Measurements from ENCODE around the gene GSG1L.

GSG1L gene

GRCh38 chr16:28091656-28092055 is 28.1 kb upstream of the GSG1L start:
- no peak for DNase-seq (ENCODE audit: low read depth)

- no peak for DNase-seq (ENCODE audit: low read depth)
These were observed 27.3 kb upstream of the GSG1L start for GRCh38 chr16:28090646-28091377.

GRCh38 chr16:28089992-28090365 is 26.5 kb upstream of the GSG1L start:
- no peak for DNase-seq (ENCODE audit: low read depth)

DNA sequence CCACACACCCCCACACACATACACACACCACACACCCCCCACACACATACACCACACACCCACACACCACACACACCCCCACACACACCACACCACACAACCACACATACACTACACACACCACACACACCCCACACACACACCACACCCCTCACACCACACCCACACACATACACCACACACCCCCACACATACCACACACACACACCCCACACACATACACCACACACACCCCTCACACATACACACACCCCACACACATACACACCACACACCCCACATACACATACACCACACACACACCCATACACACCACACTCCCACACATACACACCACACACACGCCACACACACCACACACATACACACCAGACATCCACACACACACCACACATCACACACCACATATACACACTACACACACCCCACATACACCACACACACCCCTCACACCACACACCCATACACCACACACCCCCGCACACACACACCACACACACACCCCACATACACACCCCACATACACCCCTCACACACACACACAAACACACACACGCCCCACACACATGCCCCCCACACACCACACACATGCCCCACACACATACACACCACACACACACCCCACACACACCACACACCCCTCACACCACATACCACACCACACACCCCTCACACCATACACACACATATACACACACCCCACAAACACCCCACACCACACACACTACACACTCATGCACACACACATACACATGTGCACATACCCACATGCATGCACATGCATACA is 25.9 kb upstream of the GSG1L start:
- DNase-seq (ENCODE audit: low read depth) = no peak

DNA sequence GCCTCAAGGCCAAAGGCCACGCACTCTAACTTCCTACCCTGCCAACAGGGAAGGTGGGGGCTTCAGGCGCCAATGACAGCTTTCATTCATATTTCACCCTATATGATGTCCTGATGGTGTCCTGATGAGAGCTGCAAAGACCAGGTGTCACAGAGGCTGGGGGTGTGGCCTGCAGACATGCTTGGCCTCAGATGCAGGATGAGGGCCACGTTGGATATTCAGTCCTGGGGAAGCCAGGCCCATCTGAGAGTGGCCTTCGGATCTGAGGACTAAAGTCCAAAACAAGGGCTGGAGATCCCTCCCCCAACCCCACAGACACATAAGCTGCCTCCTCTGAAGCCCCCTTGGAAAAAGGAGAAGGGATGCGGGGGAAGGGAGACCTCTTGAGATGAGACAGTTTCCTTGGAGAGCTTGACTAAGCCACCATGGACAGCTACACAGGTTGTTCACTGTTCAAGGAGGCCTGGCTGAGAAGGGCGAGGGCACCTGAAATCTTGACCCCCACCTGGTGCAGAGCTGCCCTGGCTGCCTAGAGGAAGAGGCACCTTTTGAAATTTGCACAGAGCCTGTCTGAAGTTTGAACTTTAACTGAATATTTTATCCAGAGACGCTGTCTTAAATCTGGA is 24.3 kb upstream of the GSG1L start:
- DNase-seq (ENCODE audit: low read depth) = no peak

- no peak for DNase-seq (ENCODE audit: low read depth)
These were observed 23.7 kb upstream of the GSG1L start for GRCh38 chr16:28087140-28087660.

DNA sequence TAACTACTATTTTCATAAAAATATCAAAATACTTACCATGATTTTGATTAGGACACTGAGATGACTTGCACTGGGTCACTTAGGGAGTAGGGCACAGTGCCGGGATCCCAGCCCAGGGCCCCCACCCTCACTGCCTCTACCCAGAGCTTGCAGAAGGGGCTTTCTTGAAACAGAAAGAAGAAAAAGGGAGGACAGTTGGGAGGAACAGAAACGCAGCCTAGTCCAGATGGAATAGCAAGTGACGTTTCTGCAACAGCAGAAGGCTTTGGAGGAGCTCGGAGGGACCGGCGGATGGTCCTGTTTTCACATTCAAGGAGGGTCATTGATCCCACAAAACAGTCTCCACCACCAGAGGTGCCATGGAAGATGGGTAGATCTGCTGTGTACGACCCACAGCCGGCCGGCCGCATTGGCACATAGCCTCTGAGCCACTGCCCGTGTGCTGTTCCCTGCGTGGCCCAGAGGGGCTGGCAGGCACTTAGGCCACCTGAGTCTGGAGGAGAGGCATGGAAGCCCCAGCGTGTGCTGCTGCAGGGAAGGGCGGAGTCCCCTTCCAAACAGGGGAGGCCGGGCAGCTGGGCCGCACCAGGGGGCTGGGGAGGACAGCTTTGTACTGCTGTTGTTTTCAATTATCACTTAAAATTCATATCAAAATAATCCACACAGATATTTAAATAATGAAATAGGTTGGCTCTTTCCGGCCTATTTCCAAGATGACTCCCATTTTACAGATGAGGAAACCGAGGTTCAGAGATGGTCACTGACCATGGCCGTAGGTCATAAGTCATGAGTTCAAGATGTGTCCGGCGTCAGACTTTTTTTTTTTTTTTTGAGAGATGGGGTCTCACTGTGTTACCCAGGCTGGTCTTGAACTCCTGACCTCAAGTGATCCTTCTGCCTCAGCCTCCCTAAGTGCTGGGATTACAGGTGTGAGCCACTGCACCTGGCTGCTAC is 22.9 kb upstream of the GSG1L start:
- DNase-seq (ENCODE audit: low read depth) = no peak

GRCh38 chr16:28085389-28086171 is 22.1 kb upstream of the GSG1L start:
- no peak for DNase-seq (ENCODE audit: low read depth)

DNA sequence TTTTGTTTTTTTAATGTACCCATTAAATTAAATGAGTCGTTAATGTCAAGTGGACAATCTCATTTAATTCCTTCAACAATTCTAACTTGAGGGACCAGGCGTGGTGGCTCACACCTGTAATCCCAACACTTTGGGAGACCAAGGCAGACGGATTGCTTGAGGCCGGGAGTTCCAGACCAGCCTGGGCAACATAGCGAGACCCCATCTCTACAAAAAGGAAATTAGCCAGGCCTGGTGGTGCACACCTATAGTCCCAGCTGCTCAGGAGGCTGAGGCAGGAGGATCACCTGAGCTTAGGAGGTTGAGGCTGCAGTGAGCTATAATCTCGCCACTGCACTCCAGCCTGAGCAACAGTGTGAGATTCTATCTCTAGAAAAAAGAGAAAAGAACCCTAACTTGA is 20.7 kb upstream of the GSG1L start:
- no peak for DNase-seq (ENCODE audit: low read depth)

- no peak for DNase-seq (ENCODE audit: low read depth)
These were observed 19.1 kb upstream of the GSG1L start for GRCh38 chr16:28082624-28083023.

DNA sequence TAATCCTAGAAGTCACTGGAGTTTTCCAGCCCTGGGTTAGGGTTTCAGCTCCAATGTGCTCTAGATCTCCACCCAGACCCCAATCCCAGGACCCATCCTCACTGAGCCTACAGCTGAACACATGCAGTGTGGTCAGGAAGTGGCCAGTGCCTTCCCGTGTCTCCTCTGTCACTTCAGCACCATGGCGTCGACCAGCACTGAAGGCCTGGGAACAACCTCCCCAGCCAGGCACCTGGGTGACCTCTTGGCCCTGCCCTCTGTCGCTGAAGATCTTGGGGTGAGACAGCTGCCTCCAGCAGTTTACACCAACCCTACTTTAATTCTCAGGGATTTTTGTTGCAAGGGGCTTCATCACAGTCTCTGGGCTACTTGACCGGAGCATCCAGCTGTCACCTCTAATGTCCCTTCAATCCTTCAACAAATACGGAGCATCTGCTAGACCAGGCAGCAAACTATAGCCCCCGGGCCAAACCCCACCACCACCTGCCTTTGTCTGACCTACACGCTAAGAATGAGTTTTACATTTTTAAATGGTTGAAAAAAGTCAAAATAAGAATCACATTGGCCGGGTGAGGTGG is 18.0 kb upstream of the GSG1L start:
- no peak for DNase-seq (ENCODE audit: low read depth)

DNA sequence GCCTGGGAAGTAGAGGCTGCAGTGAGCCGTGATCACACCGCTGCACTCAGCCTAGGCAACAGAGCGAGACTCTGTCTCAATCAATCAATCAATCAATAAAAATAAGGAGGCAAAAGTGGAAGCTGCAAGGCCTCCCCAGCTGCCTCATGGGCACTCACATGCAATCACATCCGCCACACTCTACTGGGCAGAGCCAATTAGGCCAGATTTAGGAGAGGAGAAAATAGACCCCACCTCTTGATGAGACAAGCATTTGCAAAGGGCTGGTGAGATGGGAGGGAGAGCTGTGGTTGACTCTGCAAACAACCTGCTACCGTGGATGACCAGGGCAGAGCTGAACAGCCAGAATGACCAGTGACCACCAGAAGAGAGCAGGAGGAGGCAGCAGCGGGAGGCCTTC is 14.7 kb upstream of the GSG1L start:
- no peak for DNase-seq (ENCODE audit: low read depth)

GRCh38 chr16:28073836-28074235 is 10.3 kb upstream of the GSG1L start:
- DNase-seq (ENCODE audit: low read depth) = no peak

GRCh38 chr16:28072087-28072486 is 8.6 kb upstream of the GSG1L start:
- DNase-seq (ENCODE audit: low read depth) = no peak

DNA sequence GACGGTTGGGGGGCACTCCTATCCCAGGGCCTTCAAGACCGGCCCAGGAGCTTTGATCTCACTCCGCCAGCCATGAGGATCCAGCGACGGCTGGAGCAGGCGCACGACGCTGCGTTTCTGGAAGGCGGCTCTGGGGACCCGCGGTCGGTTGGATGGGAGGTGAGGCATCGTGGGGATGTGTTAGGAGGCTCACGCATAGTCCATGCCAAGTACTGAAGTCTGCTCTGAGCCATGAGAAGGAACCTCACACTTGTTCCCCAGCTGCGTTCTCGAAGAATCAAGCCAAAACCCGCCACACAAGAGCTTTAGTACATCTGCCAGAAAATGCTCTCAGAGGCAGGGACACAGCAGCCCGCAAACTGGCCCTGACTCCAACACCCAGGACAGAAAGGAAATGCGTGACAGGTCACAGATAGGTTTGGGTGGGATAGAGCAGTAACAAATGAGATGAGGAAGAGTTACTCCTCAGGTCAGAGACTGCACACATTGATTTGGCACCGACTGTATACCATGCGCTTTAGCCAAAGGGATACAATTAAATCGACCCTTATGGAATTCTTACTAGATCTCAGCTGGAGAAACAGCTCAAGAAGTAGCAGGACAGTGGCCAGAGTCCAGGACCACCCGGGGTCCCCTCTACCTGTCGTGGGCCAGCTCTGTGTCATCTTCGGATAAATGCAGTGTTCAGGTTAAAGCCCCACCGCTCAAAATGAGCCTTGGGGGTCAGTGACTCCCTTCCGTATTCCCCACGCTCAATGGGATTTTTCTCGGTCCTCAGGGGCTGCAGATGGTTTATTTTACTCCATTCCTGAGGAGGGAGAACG is 6.7 kb upstream of the GSG1L start:
- DNase-seq (ENCODE audit: low read depth) = no peak

DNA sequence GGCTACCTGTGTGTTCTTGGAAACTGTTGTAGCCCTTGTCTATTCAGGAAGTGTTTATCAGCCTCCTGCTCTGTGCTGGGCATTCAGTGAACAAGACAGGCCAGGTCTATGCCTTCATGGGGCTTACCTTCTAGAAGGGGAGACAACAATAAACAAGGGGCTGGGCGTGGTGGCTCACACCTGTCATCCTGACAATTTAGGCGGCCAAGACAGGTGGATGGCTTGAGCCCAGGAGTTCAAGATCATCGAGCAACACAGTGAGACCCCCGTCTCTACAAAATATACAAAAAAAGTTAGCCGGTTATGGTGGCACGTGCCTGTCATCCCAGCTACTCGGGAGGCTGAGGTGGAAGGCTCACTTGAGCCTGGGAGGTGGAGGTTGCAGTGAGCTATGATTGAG is 5.5 kb upstream of the GSG1L start:
- no peak for DNase-seq (ENCODE audit: low read depth)

DNA sequence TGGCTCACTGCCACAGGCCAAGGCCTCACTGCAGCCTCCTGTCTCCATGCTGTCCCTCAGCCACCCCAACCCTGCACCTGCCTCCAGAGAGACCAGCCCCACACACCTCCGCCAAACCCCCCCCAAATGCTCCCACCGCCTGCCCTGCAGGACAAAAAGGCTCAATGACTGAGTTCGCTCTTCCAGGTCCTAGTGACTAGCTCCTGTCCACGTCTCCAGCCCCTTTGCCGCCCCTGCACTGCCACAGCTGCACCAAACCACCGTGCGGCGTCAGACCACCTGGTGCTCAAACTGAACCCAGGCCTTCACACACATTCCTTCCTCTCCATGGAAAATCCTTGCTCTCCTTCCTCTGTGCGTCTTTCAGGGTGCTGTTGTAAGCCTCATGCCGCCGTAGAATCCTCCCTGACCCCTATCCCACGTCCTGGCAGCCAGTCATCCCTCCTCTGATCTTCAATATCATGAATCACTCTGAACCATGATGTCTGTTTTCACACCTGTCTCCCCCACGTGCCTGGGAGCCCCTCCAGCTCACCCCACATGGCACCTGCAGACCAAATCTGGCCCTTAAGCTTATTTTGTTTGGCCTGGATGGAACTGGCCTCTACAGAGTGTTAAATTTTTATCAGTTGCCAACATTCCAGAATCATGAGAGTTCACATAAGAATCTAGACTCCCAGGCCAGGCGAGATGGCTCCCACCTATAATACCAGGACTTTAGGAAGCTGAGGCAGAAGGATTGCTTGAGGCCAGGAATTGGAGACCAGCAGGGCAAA is 4.3 kb upstream of the GSG1L start:
- DNase-seq (ENCODE audit: low read depth) = no peak

DNA sequence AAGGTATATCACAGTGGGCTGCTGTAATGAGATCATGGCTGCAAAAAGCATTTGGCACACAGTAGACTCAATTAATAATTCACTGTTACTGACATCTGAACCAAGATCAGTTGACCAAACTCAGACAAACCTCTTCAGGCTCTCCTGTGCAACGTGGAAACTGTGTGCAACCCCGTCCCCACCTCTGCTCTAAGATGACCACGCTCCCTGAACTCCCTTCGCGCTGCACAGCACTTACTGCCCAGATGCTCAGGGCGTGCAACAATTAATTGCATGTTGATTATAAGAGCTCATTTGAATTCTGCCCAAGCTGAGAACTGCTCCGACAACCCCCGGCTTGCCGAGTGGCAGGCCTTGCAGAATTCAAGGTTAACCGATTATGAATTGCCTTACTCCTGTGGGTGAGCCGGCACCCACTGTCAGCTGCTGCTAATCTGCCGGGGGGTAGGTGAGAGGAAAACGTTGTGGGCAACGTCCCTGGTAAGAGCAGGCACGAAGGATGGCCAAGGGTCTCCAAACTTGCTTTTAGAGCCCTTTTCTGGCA is 1.3 kb upstream of the GSG1L start:
- DNase-seq (ENCODE audit: low read depth) = no peak

GRCh38 chr16:28064150-28064549 is 636 bp upstream of the GSG1L start:
- DNase-seq (ENCODE audit: low read depth) = no peak
